IMR-90 (cell line): ENCODE measurements around the gene FAM227B. TPM values are rescaled to one million over a fixed set of nuclear protein-coding genes. Genes with fewer than 3 reads are reported as not detected.

ENCODE experiments used
- ATAC-seq: fragments of 200-7000 bp; cut with Tn5 transposase; 2 replicates; pipeline ENCODE4 v1.9.1; 2020; ENCODE audit warnings: low read depth, mild to moderate bottlenecking, moderate library complexity
- BruUV-seq: library from RNA; stranded (reverse); fragments of 400-500 nt; replicated peaks from 2 replicates; lab custom pipeline; 2021; lab: Mats Ljungman, UMichigan
- CTCF ChIA-PET: fragments of 300-600 bp; formaldehyde crosslinking; extraction: SDS; loops from one replicate; lab custom pipeline; 2021; ENCODE audit warnings: antibody characterized with exemption; lab: Yijun Ruan, JAX
- POLR2A ChIA-PET: fragments of 300-600 bp; sonication (Branson Sonifier 250); formaldehyde crosslinking; loops from one replicate; lab custom pipeline; 2022; ENCODE audit warnings: antibody characterized with exemption; ENCODE audit not compliant: unreplicated experiment; lab: Charles Lee
- DNase-seq: peaks from one replicate; pipeline ENCODE4 v3.0.0; 2013
- H2AFZ ChIP-seq: replicated peaks from 2 replicates; pipeline ENCODE3; 2013; ENCODE audit warnings: low read length, mild to moderate bottlenecking; ENCODE audit not compliant: poor library complexity
- H2AK5ac ChIP-seq: 2 replicates; pipeline ENCODE4 v1.6.1; 2013; ENCODE audit warnings: low read depth, low read length, inconsistent platforms
- H2AK9ac ChIP-seq: replicated peaks from 2 replicates; pipeline ENCODE3; 2013; ENCODE audit warnings: mild to moderate bottlenecking, low read depth, low read length, moderate library complexity; ENCODE audit not compliant: poor library complexity
- H2BK120ac ChIP-seq: 2 replicates; pipeline ENCODE4 v1.6.1; 2013; ENCODE audit warnings: low read depth, low read length, inconsistent platforms
- H2BK15ac ChIP-seq: 3 replicates; pipeline ENCODE4 v1.6.1; 2013; ENCODE audit warnings: low read depth, low read length, inconsistent platforms
- H2BK20ac ChIP-seq: 2 replicates; pipeline ENCODE4 v1.6.1; 2013; ENCODE audit warnings: low read depth, mild to moderate bottlenecking, inconsistent platforms, low read length, moderate library complexity
- H2BK5ac ChIP-seq: 2 replicates; pipeline ENCODE4 v1.6.1; 2013; ENCODE audit warnings: mild to moderate bottlenecking, low read depth, low read length, inconsistent platforms; ENCODE audit not compliant: poor library complexity, severe bottlenecking
- H3K14ac ChIP-seq: replicated peaks from 2 replicates; pipeline ENCODE4 v1.6.1; 2013; ENCODE audit warnings: low read depth, low read length, inconsistent platforms
- H3K18ac ChIP-seq: 2 replicates; pipeline ENCODE4 v1.6.1; 2013; ENCODE audit warnings: low read depth, low read length, control low read depth
- H3K23ac ChIP-seq: 2 replicates; pipeline ENCODE4 v1.6.1; 2013; ENCODE audit warnings: low read depth, low read length, inconsistent platforms
- H3K27ac ChIP-seq: 2 replicates; pipeline ENCODE4 v1.5.1; 2013; ENCODE audit warnings: mild to moderate bottlenecking, control low read depth, low read length; ENCODE audit not compliant: insufficient read depth
- H3K27me3 ChIP-seq: 2 replicates; pipeline ENCODE4 v1.6.1; 2013; ENCODE audit warnings: low read length; ENCODE audit not compliant: control insufficient read depth, insufficient read depth
- H3K36me3 ChIP-seq: 2 replicates; pipeline ENCODE4 v1.6.1; 2013; ENCODE audit warnings: low read length, mixed read lengths; ENCODE audit not compliant: control insufficient read depth, insufficient read depth
- H3K4ac ChIP-seq: 2 replicates; pipeline ENCODE4 v1.6.1; 2013; ENCODE audit warnings: low read depth, low read length, inconsistent platforms
- H3K4me1 ChIP-seq: 2 replicates; pipeline ENCODE4 v1.6.1; 2013; ENCODE audit warnings: low read length, mixed read lengths; ENCODE audit not compliant: control insufficient read depth, insufficient read depth
- H3K4me2 ChIP-seq: 2 replicates; pipeline ENCODE4 v1.6.1; 2013; ENCODE audit warnings: low read depth, mild to moderate bottlenecking, control low read depth, low read length, moderate library complexity
- H3K4me3 ChIP-seq: 2 replicates; pipeline ENCODE4 v1.5.1; 2013; ENCODE audit warnings: low read depth, mild to moderate bottlenecking, control low read depth, low read length, moderate library complexity; ENCODE audit not compliant: insufficient read depth
- H3K56ac ChIP-seq: 2 replicates; pipeline ENCODE4 v1.6.1; 2013; ENCODE audit warnings: low read length, inconsistent platforms; ENCODE audit not compliant: insufficient read depth; ENCODE audit errors: extremely low read depth
- H3K79me1 ChIP-seq, 2 experiments: 2 replicates each; pipeline ENCODE4 v1.6.1; 2013; ENCODE audit warnings: low read length in 2 of 2, inconsistent platforms in 1 of 2, low read depth in 1 of 2
- H3K9ac ChIP-seq: 2 replicates; pipeline ENCODE4 v1.6.1; 2013; ENCODE audit warnings: low read depth, low read length, control low read depth
- H3K9me1 ChIP-seq: 2 replicates; pipeline ENCODE4 v1.6.1; 2013; ENCODE audit warnings: low read length, inconsistent platforms; ENCODE audit not compliant: insufficient read depth
- H3K9me3 ChIP-seq: 2 replicates; pipeline ENCODE4 v1.6.1; 2013; ENCODE audit warnings: low read length; ENCODE audit not compliant: control insufficient read depth, insufficient read depth
- H4K20me1 ChIP-seq: 2 replicates; pipeline ENCODE4 v1.6.1; 2013; ENCODE audit warnings: low read length, inconsistent platforms; ENCODE audit not compliant: insufficient read depth
- H4K5ac ChIP-seq: 2 replicates; pipeline ENCODE4 v1.6.1; 2013; ENCODE audit warnings: mild to moderate bottlenecking, low read depth, low read length, control low read depth
- H4K8ac ChIP-seq, 2 experiments: 2 replicates each; pipeline ENCODE4 v1.6.1; 2013; ENCODE audit warnings: low read depth in 2 of 2, low read length in 2 of 2, control low read depth in 1 of 2, inconsistent platforms in 1 of 2
- H4K91ac ChIP-seq: 2 replicates; pipeline ENCODE4 v1.6.1; 2013; ENCODE audit warnings: low read depth, low read length, inconsistent platforms; ENCODE audit not compliant: insufficient read depth
- CEBPB ChIP-seq: IDR thresholded peaks from 2 replicates; pipeline ENCODE4 v1.6.1; 2012; ENCODE audit warnings: low read depth, low read length, improper control_type of control experiment
- NFE2L2 ChIP-seq: fragments of 150-350 bp; IDR thresholded peaks from 2 replicates; pipeline ENCODE4 v1.6.1; 2016; ENCODE audit warnings: low read depth, mild to moderate bottlenecking, low read length
- RFX5 ChIP-seq: IDR thresholded peaks from 2 replicates; pipeline ENCODE4 v1.8.0; 2012; ENCODE audit warnings: low read depth, mild to moderate bottlenecking, low read length, moderate library complexity
- WGBS, 2 experiments: methylation state at CpG; one replicate each; pipeline versions ENCODE4 v1.1.5 to v1.1.7; 2013; ENCODE audit warnings: missing lambda C conversion rate in 2 of 2; ENCODE audit not compliant: insufficient read length in 1 of 2; ENCODE audit errors: extremely low coverage in 2 of 2; 5-methylcytosine and 5-hydroxymethylcytosine counted together
- dilution Hi-C: fragments of 300-500 bp; cut with HindIII; formaldehyde crosslinking; loops from one replicate; pipeline ENCODE4 v1.14.3; 2018; ENCODE audit warnings: low sequenced_read_pairs; ENCODE audit not compliant: unreplicated experiment
- in situ Hi-C: fragments of 300-500 bp; cut with MboI; formaldehyde crosslinking; loops from 3 replicates; pipeline ENCODE4 v1.14.3; 2019; ENCODE audit warnings: low sequenced_read_pairs, inconsistent platforms, mixed read lengths
- intact Hi-C: fragments of 100-400 bp; cut with micrococcal nuclease; formaldehyde crosslinking; loops from 2 replicates; pipeline ENCODE4 v1.10.0; 2022
- polyA plus RNA-seq, 3 experiments: library from polyadenylated mRNA; depleted of rRNA; stranded (reverse); fragments of >200 nt; gene quantifications; 2 replicates each; pipeline ENCODE4 v1.2.3, GENCODE V29; 2012; ENCODE audit warnings: low replicate concordance in 1 of 3
- total RNA-seq: library from RNA; depleted of rRNA; stranded (reverse); fragments of >200 nt; gene quantifications from 2 replicates; pipeline ENCODE4 v1.2.3, GENCODE V29; 2012

FAM227B gene
- total and polyA plus RNA-seq, 2 of the 4 experiments (the other 2 are of a cell fraction), result 1.8 to 3.0 TPM

DNA sequence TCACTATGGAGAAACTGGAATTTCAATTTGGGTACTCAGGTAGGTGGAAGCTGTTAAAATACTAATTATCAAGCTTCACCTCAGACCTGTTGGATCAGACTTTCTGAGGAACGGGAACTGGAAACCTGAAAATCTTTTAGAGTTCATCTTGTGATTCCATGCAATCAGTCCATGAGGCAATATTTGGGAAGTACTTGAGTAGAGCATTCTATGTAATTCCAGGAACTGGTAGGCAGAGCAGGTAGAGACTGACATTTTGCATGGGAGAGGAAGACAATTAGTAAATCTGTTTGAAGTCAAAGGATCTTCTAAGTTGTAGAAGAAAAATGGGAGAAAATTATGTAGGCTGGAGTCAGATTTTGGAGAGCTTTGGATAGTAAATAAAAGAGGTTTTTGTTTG is 154.5 kb downstream of the FAM227B start:
- peaks cover 0 to 11% of the 10 kb centered on the region in 2 experiments; a peak in 2 of 4 replicates for H3K79me1 ChIP-seq
- DNase-seq (no peak), ATAC-seq (no peak)
- peaks cover 3% of the 10 kb centered on the region; the same call in 1 of the 2 replicates for H3K4me1 ChIP-seq
- H3K4ac ChIP-seq, result peak overlapping the region; percentile 46; the same call in 1 of the 2 replicates
- no peaks in the 10 kb centered on the region for H4K20me1 ChIP-seq
- H2AK5ac ChIP-seq, result no peak overlapping the region; the same call in 1 of the 2 replicates
- peak overlapping the region; percentile 96 for H3K4me2 ChIP-seq
- H3K27ac ChIP-seq, result 0 out of 2 replicates have a peak overlapping the region, but pooled peaks have one; percentile 14
- no peak for TF ChIP-seq NFE2L2
- TF ChIP-seq CEBPB, result no peak
- no peak for TF ChIP-seq RFX5
- dilution Hi-C loops (no loop called here), in situ Hi-C loops (no loop called here), intact Hi-C loops (no loop called here)
- H2AK9ac ChIP-seq, result no peak overlapping the region
- H3K9me3 ChIP-seq, result no peaks in the 10 kb centered on the region
- no peak overlapping the region; the same call in 1 of the 2 replicates for H3K9ac ChIP-seq
- H3K23ac ChIP-seq, result peak overlapping the region; percentile 5; the same call in 1 of the 2 replicates
- peak overlapping the region; percentile 67 for H2BK5ac ChIP-seq
- H4K8ac ChIP-seq, result peak overlapping the region; percentile 4 to 74; a peak in 2 of 4 replicates
- no peak overlapping the region for H4K91ac ChIP-seq
- peak overlapping the region; percentile 4; the same call in 1 of the 2 replicates for H2BK20ac ChIP-seq
- peak overlapping the region; percentile 72; the same call in 1 of the 2 replicates for H4K5ac ChIP-seq
- no peaks in the 10 kb centered on the region for H3K27me3 ChIP-seq
- H3K4me3 ChIP-seq, result no peak overlapping the region
- no peaks in the 10 kb centered on the region for H3K9me1 ChIP-seq
- peak overlapping the region; percentile 21; the same call in 1 of the 2 replicates for H2BK120ac ChIP-seq
- no TSS peak for BruUV-seq
- peak overlapping the region; percentile 0; the same call in 1 of the 2 replicates for H3K14ac ChIP-seq
- ChIA-PET CTCF (no interaction called here), POLR2A (interaction anchor here (0.8 kb wide), 1 partner anchor 538 kb away, joined by 3 read pairs; no protein-coding TSS in a partner anchor)
- H3K56ac ChIP-seq, result no peak overlapping the region
- no peak overlapping the region for H2BK15ac ChIP-seq
- WGBS, 2 experiments, result no CpG with 5 or more reads among the region's 1 CpG
- H2AFZ ChIP-seq, result no peak overlapping the region
- H3K18ac ChIP-seq, result peak overlapping the region; percentile 83; the same call in 1 of the 2 replicates
- H3K36me3 ChIP-seq, result peaks cover 13% of the 10 kb centered on the region
